GM12878 (cell line): ENCODE data around the gene IFNA2.

Experiments
- ASH2L ChIP-seq: fragments of 300-600, 200-600 bp; sonication (generic); IDR thresholded peaks from 2 replicates; pipeline ENCODE4 v1.6.1; 2017; ENCODE audit warnings: low read depth, mild to moderate bottlenecking, borderline replicate concordance
- CTCF ChIP-seq, 3 experiments: IDR thresholded peaks in 2 of 3; conservative IDR thresholded peaks in 1 of 3; 2 replicates each; pipeline ENCODE4 v1.5.1; 2011; ENCODE audit warnings: low read depth in 3 of 3, low read length in 3 of 3, mild to moderate bottlenecking in 3 of 3, control low read depth in 2 of 3, moderate library complexity in 2 of 3, inconsistent platforms in 1 of 3, mixed read lengths in 1 of 3; ENCODE audit not compliant: control insufficient read depth in 2 of 3, insufficient read depth in 1 of 3; ENCODE audit errors: extremely low read depth in 1 of 3
- EZH2 ChIP-seq: IDR thresholded peaks from 2 replicates; pipeline ENCODE4 v1.6.1; 2012; ENCODE audit warnings: low read depth, mild to moderate bottlenecking, control low read depth, inconsistent platforms, low read length, borderline replicate concordance; ENCODE audit not compliant: control insufficient read depth
- PAX5 ChIP-seq: IDR thresholded peaks from 2 replicates; pipeline ENCODE4 v1.6.1; 2011; ENCODE audit warnings: low read depth, low read length, borderline replicate concordance
- POLR2A ChIP-seq: IDR thresholded peaks from 2 replicates; pipeline ENCODE4 v1.6.1; 2011; ENCODE audit warnings: low read depth, mild to moderate bottlenecking, low read length
- RELA ChIP-seq: fragments of 450-650 bp; IDR thresholded peaks from 2 replicates; pipeline ENCODE4 v1.8.0; 2014; ENCODE audit warnings: borderline replicate concordance; ENCODE audit not compliant: partially characterized antibody
- RFX5 ChIP-seq: IDR thresholded peaks from 2 replicates; pipeline ENCODE4 v1.6.1; 2011; ENCODE audit warnings: low read depth, low read length, improper control_type of control experiment
- STAT1 ChIP-seq: fragments of 450-650 bp; conservative IDR thresholded peaks from 2 replicates; pipeline ENCODE4 v1.6.1; 2014; ENCODE audit warnings: antibody characterized with exemption, mild to moderate bottlenecking
- SUPT20H ChIP-seq: IDR thresholded peaks from 2 replicates; pipeline ENCODE4 v1.6.1; 2011; ENCODE audit warnings: low read depth, mild to moderate bottlenecking, low read length, moderate library complexity, borderline replicate concordance; ENCODE audit not compliant: control insufficient read depth
- ZNF24 ChIP-seq: fragments of 450-650 bp; IDR thresholded peaks from 2 replicates; pipeline ENCODE4 v1.6.1; 2017; ENCODE audit warnings: antibody characterized with exemption, mild to moderate bottlenecking
- ZNF274 ChIP-seq: IDR thresholded peaks from one replicate; pipeline ENCODE4 v1.8.0; 2011; ENCODE audit not compliant: insufficient read length, insufficient read depth
- ZSCAN29 ChIP-seq: fragments of 450-650 bp; IDR thresholded peaks from 2 replicates; pipeline ENCODE4 v1.6.1; 2017; ENCODE audit warnings: mild to moderate bottlenecking, moderate library complexity
- TF ChIP-seq, protein P1 (sequence below): fragments of 450-650 bp; IDR thresholded peaks from 2 replicates; pipeline ENCODE4 v1.6.1; 2017; ENCODE audit warnings: antibody characterized with exemption, mild to moderate bottlenecking, moderate library complexity

- TF ChIP-seq RFX5 (no peak), SUPT20H (no peak), EZH2 (no peak), ZNF274 (no peak), ZSCAN29 (no peak), POLR2A (no peak), ASH2L (no peak), CTCF (IDR thresholded peaks at IDR 0.05 in 2 of 3, conservative IDR thresholded peaks at IDR 0.05 in 1 of 3; ENCODE audit: control insufficient read depth in 2 of 3, extremely low read depth in 1 of 3, insufficient read depth in 1 of 3, low read depth in 3 of 3, low read length in 3 of 3) (peak; percentile 46 to 51 (median 49); a peak in 5 of 6 replicates), ZNF24 (no peak), PAX5 (no peak), STAT1 (no peak), RELA (no peak)
- TF ChIP-seq, protein P1, sequence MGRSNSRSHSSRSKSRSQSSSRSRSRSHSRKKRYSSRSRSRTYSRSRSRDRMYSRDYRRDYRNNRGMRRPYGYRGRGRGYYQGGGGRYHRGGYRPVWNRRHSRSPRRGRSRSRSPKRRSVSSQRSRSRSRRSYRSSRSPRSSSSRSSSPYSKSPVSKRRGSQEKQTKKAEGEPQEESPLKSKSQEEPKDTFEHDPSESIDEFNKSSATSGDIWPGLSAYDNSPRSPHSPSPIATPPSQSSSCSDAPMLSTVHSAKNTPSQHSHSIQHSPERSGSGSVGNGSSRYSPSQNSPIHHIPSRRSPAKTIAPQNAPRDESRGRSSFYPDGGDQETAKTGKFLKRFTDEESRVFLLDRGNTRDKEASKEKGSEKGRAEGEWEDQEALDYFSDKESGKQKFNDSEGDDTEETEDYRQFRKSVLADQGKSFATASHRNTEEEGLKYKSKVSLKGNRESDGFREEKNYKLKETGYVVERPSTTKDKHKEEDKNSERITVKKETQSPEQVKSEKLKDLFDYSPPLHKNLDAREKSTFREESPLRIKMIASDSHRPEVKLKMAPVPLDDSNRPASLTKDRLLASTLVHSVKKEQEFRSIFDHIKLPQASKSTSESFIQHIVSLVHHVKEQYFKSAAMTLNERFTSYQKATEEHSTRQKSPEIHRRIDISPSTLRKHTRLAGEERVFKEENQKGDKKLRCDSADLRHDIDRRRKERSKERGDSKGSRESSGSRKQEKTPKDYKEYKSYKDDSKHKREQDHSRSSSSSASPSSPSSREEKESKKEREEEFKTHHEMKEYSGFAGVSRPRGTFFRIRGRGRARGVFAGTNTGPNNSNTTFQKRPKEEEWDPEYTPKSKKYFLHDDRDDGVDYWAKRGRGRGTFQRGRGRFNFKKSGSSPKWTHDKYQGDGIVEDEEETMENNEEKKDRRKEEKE, result no peak
Observed at GRCh38 chr9:21434202-21435014, 49.2 kb upstream of the IFNA2 start.
